WERI-Rb-1 (cell line): ENCODE results near the gene SLC46A1.

Experiments
- DNase-seq: peaks from one replicate; pipeline ENCODE4 v3.0.0-alpha.2; 2020
- H3K27ac ChIP-seq: fragments of 250-450 bp; sonication (Bioruptor Pico); 2 replicates; pipeline ENCODE4 v1.5.1; 2020; ENCODE audit warnings: mild to moderate bottlenecking, moderate library complexity
- H3K27me3 ChIP-seq: fragments of 250-450 bp; sonication (Bioruptor Pico); 2 replicates; pipeline ENCODE4 v1.5.1; 2021; ENCODE audit warnings: mild to moderate bottlenecking, low read depth, moderate library complexity; ENCODE audit not compliant: insufficient read depth, severe bottlenecking
- H3K36me3 ChIP-seq: fragments of 250-450 bp; sonication (Bioruptor Pico); 2 replicates; pipeline ENCODE4 v1.5.1; 2020; ENCODE audit warnings: mild to moderate bottlenecking, moderate library complexity
- H3K4me3 ChIP-seq: 2 replicates; pipeline ENCODE4 v1.5.1; 2011; ENCODE audit warnings: low read depth, mild to moderate bottlenecking, control low read depth, low read length
- H3K9me3 ChIP-seq: fragments of 250-450 bp; sonication (Bioruptor Pico); 2 replicates; pipeline ENCODE4 v1.5.1; 2021; ENCODE audit warnings: mild to moderate bottlenecking, moderate library complexity; ENCODE audit not compliant: severe bottlenecking
- TF ChIP-seq, protein P1 (sequence below): IDR thresholded peaks from 2 replicates; pipeline ENCODE4 v1.5.1; 2011; ENCODE audit warnings: low read depth, mild to moderate bottlenecking, control low read depth, inconsistent platforms, low read length

SLC46A1 gene

DNA sequence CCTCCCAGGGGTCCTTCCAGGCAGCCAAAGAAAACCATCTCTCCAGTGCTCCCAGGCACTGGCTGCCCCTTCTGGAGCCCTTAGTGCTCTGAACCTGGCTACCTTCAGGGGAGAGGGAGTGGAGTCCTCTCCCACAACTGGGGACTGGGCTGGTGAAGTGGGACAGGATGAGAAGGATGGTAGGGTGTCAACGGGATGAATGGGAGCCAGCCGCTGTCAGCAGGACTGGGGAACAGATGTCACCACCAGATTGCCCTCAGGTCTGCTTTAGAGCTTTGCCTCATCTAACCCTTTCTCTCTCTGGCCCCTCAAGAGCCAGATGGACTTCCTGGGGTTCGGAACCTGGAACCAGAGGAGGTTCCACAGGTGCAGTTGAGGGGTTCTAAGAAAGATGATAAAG, 40.5 kb downstream of the SLC46A1 start:
- H3K27ac ChIP-seq = peak overlapping the region; percentile 83
- peak; percentile 81 for DNase-seq
- no peaks in the 10 kb centered on the region for H3K9me3 ChIP-seq
- no peaks in the 10 kb centered on the region for H3K27me3 ChIP-seq
- TF ChIP-seq, protein P1, sequence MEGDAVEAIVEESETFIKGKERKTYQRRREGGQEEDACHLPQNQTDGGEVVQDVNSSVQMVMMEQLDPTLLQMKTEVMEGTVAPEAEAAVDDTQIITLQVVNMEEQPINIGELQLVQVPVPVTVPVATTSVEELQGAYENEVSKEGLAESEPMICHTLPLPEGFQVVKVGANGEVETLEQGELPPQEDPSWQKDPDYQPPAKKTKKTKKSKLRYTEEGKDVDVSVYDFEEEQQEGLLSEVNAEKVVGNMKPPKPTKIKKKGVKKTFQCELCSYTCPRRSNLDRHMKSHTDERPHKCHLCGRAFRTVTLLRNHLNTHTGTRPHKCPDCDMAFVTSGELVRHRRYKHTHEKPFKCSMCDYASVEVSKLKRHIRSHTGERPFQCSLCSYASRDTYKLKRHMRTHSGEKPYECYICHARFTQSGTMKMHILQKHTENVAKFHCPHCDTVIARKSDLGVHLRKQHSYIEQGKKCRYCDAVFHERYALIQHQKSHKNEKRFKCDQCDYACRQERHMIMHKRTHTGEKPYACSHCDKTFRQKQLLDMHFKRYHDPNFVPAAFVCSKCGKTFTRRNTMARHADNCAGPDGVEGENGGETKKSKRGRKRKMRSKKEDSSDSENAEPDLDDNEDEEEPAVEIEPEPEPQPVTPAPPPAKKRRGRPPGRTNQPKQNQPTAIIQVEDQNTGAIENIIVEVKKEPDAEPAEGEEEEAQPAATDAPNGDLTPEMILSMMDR = no peak
- no peak overlapping the region for H3K4me3 ChIP-seq
- H3K36me3 ChIP-seq = peaks cover 18% of the 10 kb centered on the region

GRCh38 chr17:28364665-28365363, 41.2 kb downstream of the SLC46A1 start, which contains the start of gene SEBOX:
TSS of gene SEBOX (minus strand) at chr17:28365199. CDS start at chr17:28365151, 48 bp downstream.
- no peaks in the 10 kb centered on the region for H3K27me3 ChIP-seq
- peaks cover 24% of the 10 kb centered on the region for H3K36me3 ChIP-seq
- TF ChIP-seq, protein P1 = no peak
- no peak within 1 kb of the TSS for H3K4me3 ChIP-seq
- peak within 1 kb of the TSS; percentile 83 for H3K27ac ChIP-seq
- no peak for DNase-seq
- no peaks in the 10 kb centered on the region for H3K9me3 ChIP-seq

DNA sequence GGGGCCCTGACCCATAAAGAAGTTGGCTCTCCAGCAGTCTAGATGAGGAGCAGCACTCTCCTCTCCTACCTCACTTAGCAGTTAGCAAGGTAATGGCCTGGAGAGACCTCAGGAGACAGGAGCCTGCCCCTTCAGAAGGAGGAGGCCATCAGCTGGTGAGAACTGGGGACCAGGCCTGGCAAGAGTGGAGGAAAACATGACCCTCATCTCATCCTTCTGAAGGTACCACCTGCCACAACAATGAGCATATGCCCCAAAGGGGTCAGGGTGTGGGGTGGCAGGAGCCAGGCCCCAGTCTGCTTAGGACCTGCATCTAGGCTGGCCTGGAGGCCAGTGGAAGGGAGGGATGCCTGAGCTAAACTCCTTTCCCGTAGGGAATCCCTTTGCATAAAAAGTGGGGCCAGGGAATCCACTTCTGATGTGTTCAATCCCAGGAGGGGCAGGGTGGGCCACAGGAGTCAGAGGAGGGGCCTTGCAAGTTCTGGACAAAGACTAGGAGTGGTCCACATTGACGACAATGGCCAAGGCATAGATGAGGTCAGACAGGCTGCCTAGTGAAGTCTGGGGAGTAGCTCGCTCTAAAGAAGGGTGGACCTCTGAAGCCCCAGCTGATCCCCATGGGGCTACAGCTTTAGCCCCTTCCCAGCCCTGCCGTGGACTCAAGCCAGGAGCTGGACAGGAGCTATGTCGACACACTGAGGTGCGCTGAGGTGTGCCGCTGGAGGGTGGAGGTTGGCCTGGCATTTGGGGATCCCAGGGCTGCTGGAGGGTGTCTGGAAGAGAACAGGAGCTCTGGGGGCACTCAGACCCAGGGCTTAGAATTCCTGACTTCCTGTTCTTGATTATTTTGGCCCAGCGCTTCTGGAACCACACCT, 42.0 kb downstream of the SLC46A1 start:
- H3K9me3 ChIP-seq = no peaks in the 10 kb centered on the region
- no peak overlapping the region for H3K4me3 ChIP-seq
- TF ChIP-seq, protein P1 = no peak
- H3K27ac ChIP-seq = peak overlapping the region; percentile 83
- peaks cover 31% of the 10 kb centered on the region for H3K36me3 ChIP-seq
- no peak for DNase-seq
- H3K27me3 ChIP-seq = no peaks in the 10 kb centered on the region

- peak; percentile 60 for DNase-seq
- no peak overlapping the region for H3K27ac ChIP-seq
- H3K36me3 ChIP-seq = peaks cover 35% of the 10 kb centered on the region
- no peak overlapping the region for H3K4me3 ChIP-seq
- TF ChIP-seq, protein P1 = no peak
- H3K9me3 ChIP-seq = no peaks in the 10 kb centered on the region
- H3K27me3 ChIP-seq = no peaks in the 10 kb centered on the region
Observed at GRCh38 chr17:28363186-28363585, 42.8 kb downstream of the SLC46A1 start.

DNA sequence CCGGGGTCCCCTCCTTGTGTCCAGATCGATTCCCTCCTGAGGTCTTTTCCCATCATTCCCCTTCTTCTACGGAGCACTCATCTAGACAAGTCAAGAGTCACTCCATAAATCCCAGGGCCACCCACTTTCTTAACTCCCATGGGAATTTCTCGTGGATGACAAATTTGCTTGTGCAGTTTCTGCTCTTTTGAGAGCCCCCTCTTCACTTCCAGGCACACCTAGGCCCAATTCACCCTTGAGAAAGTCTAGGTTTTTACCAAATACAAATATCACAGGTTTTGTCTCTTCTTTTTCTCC, 48.2 kb downstream of the SLC46A1 start:
- H3K4me3 ChIP-seq = peak overlapping the region; percentile 80

More for the DNA sequence above, 48.2 kb downstream of the SLC46A1 start:
- TF ChIP-seq, protein P1 = no peak
- Histone ChIP-seq H3K36me3 (peaks cover 58% of the 10 kb centered on the region), H3K27ac (peak overlapping the region; percentile 92), H3K9me3 (no peaks in the 10 kb centered on the region), H3K27me3 (no peaks in the 10 kb centered on the region)
- no peak for DNase-seq
